OCI-LY3 (cell line): ENCODE measurements around the gene MAST1.

ENCODE experiments used
- CTCF ChIP-seq: fragments of 200-600, 300-600 bp; sonication (generic); IDR thresholded peaks from 2 replicates; pipeline ENCODE4 v1.5.1; 2014; ENCODE audit warnings: antibody characterized with exemption, low read length, low read depth
- EZH2phosphoT487 ChIP-seq: fragments of 200-600 bp; shearing (Covaris generic); IDR thresholded peaks from 2 replicates; pipeline ENCODE4 v1.6.1; 2018; ENCODE audit warnings: antibody characterized with exemption, mixed run types, low read depth

GRCh38 chr19:12890787-12891552 lies 52.7 kb downstream of the MAST1 start, which contains the start of gene GCDH:
- no peak for TF ChIP-seq CTCF
- TF ChIP-seq EZH2phosphoT487: no peak
